ENCODE results near the gene IFNGR2. TPM values are rescaled to one million over a fixed set of nuclear protein-coding genes. Genes with fewer than 3 reads are reported as not detected.

IFNGR2 gene
- total and polyA plus RNA-seq, 2 of the 13 experiments (the other 11 are each of a cell fraction or from before 2014, with no cell fraction given): 61.3 to 117 TPM

GRCh38 chr21:33414068-33414467 is 10.9 kb downstream of the IFNGR2 start:
- Histone ChIP-seq H3K9ac (ENCODE audit: insufficient read depth, low read depth, low read length) (peak overlapping the region; percentile 36; the same call in 1 of the 2 replicates), H3K4me3 (replicated peaks in 1 of 3; ENCODE audit: insufficient read depth in 1 of 3, low read depth in 2 of 3, low read length in 3 of 3) (no peak overlapping the region), H3K9me3 (ENCODE audit: low read length) (no peaks in the 10 kb centered on the region), H4K20me1 (ENCODE audit: insufficient read depth, low read length) (no peaks in the 10 kb centered on the region), H3K27me3 (ENCODE audit: control insufficient read depth in 1 of 2, insufficient read depth in 2 of 2, low read length in 2 of 2) (no peaks in the 10 kb centered on the region), H2AFZ (ENCODE audit: low read length) (no peak overlapping the region), H3K36me3 (replicated peaks in 1 of 2; ENCODE audit: control insufficient read depth in 1 of 2, insufficient read depth in 2 of 2, low read length in 2 of 2) (peaks cover 3 to 49% of the 10 kb centered on the region in 2 experiments; a peak in 4 of 5 replicates), H3K79me2 (ENCODE audit: insufficient read depth, low read length) (peaks cover 56% of the 10 kb centered on the region), H3K27ac (ENCODE audit: extremely low read length, insufficient read depth, low read length) (peak overlapping the region; percentile 96), H3K4me1 (ENCODE audit: insufficient read depth, low read length) (peaks cover 74% of the 10 kb centered on the region), H3K4me2 (ENCODE audit: low read depth, low read length) (peak overlapping the region; percentile 40; the same call in 1 of the 2 replicates)
- in situ Hi-C loops (cut with HindIII; ENCODE audit: extremely low pct_ligation_motif_present, low pct_unique_long_range_greater_than_20kb) (no loop called here), intact Hi-C loops (cut with micrococcal nuclease; ENCODE audit: unreplicated experiment) (no loop called here)
- DNase-seq (ENCODE audit: low spot score) (no peak), FAIRE-seq (no peak), ATAC-seq (no peak)
- WGBS (ENCODE audit: low lambda C conversion rate): 94% methylated on average over 8 of the region's 14 CpGs
- ChIA-PET POLR2A (interaction anchor here (1.7 to 1.8 kb wide), 2 partner anchors 10 to 14 kb away, joined by 9 to 29 read pairs; no protein-coding TSS in a partner anchor), CTCF (ENCODE audit: low intra/inter-chr PET ratio, low total read pairs) (no interaction called here)
- BruUV-seq (replicated peaks): no TSS peak
- TF ChIP-seq, protein P1, sequence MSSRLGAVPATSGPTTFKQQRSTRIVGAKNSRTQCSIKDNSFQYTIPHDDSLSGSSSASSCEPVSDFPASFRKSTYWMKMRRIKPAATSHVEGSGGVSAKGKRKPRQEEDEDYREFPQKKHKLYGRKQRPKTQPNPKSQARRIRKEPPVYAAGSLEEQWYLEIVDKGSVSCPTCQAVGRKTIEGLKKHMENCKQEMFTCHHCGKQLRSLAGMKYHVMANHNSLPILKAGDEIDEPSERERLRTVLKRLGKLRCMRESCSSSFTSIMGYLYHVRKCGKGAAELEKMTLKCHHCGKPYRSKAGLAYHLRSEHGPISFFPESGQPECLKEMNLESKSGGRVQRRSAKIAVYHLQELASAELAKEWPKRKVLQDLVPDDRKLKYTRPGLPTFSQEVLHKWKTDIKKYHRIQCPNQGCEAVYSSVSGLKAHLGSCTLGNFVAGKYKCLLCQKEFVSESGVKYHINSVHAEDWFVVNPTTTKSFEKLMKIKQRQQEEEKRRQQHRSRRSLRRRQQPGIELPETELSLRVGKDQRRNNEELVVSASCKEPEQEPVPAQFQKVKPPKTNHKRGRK (CRISPR knock-in tag; IDR thresholded peaks at IDR 0.05): no peak
- peak; percentile 71 for TF ChIP-seq ZBTB38 (CRISPR knock-in tag; IDR thresholded peaks at IDR 0.05)

DNA sequence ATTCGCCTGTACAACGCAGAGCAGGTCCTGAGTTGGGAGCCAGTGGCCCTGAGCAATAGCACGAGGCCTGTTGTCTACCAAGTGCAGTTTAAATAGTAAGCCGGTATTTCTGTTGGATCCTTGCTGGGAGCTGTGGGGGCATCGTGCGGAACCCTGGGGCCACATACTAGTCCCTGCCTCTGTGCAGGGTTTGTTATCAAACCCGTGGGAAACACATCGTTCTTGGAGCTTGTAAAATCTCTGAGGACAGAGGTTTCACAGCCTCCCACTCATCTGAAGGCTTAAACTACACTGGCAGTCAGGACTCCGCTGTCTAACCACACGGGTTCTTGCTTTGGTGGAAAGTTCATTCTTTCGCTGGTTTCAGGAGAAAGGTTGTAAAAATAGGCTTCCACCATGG is 11.7 kb downstream of the IFNGR2 start:
- DNase-seq (ENCODE audit: low spot score) (no peak), ATAC-seq (no peak), FAIRE-seq (peak; percentile 21)
- intact Hi-C loops (cut with micrococcal nuclease; ENCODE audit: unreplicated experiment) (no loop called here), in situ Hi-C loops (cut with HindIII; ENCODE audit: extremely low pct_ligation_motif_present, low pct_unique_long_range_greater_than_20kb) (no loop called here)
- WGBS (ENCODE audit: low lambda C conversion rate): 96% methylated on average over 11 of the region's 11 CpGs
- Histone ChIP-seq H3K9ac (ENCODE audit: insufficient read depth, low read depth, low read length) (no peak overlapping the region), H3K9me3 (ENCODE audit: low read length) (no peaks in the 10 kb centered on the region), H3K27ac (ENCODE audit: extremely low read length, insufficient read depth, low read length) (peak overlapping the region; percentile 96), H2AFZ (ENCODE audit: low read length) (no peak overlapping the region), H3K27me3 (ENCODE audit: control insufficient read depth in 1 of 2, insufficient read depth in 2 of 2, low read length in 2 of 2) (no peaks in the 10 kb centered on the region), H3K36me3 (replicated peaks in 1 of 2; ENCODE audit: control insufficient read depth in 1 of 2, insufficient read depth in 2 of 2, low read length in 2 of 2) (peaks cover 3 to 52% of the 10 kb centered on the region in 2 experiments; a peak in 4 of 5 replicates), H4K20me1 (ENCODE audit: insufficient read depth, low read length) (0 out of 2 replicates have a peak, but pooled peaks cover 2% of the 10 kb centered on the region), H3K79me2 (ENCODE audit: insufficient read depth, low read length) (peaks cover 48% of the 10 kb centered on the region), H3K4me3 (replicated peaks in 1 of 3; ENCODE audit: insufficient read depth in 1 of 3, low read depth in 2 of 3, low read length in 3 of 3) (no peak overlapping the region), H3K4me2 (ENCODE audit: low read depth, low read length) (no peak overlapping the region), H3K4me1 (ENCODE audit: insufficient read depth, low read length) (peaks cover 65% of the 10 kb centered on the region)
- BruUV-seq (replicated peaks): no TSS peak
- POLR2A ChIA-PET: no interaction called here
- CTCF ChIA-PET (ENCODE audit: low intra/inter-chr PET ratio, low total read pairs): no interaction called here
- TF ChIP-seq, protein P2, sequence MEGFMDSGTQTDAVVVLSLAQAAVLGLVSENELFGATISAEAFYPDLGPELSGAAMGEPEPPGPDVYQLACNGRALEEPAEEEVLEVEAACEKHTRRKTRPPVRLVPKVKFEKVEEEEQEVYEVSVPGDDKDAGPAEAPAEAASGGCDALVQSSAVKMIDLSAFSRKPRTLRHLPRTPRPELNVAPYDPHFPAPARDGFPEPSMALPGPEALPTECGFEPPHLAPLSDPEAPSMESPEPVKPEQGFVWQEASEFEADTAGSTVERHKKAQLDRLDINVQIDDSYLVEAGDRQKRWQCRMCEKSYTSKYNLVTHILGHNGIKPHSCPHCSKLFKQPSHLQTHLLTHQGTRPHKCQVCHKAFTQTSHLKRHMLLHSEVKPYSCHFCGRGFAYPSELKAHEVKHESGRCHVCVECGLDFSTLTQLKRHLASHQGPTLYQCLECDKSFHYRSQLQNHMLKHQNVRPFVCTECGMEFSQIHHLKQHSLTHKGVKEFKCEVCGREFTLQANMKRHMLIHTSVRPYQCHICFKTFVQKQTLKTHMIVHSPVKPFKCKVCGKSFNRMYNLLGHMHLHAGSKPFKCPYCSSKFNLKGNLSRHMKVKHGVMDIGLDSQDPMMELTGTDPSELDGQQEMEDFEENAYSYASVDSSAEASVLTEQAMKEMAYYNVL (CRISPR knock-in tag; IDR thresholded peaks at IDR 0.05; ENCODE audit: borderline replicate concordance): no peak
- TF ChIP-seq ISX (CRISPR knock-in tag; conservative IDR thresholded peaks at IDR 0.05): no peak
- TF ChIP-seq SRSF1 (optimal IDR thresholded peaks at IDR 0.05; ENCODE audit: low read depth, low read length): no peak
- no peak for TF ChIP-seq EHMT2 (IDR thresholded peaks at IDR 0.05; ENCODE audit: borderline replicate concordance, low read depth, low read length)
- TF ChIP-seq SIN3A (IDR thresholded peaks at IDR 0.05; ENCODE audit: borderline replicate concordance, low read depth, low read length): no peak
- TF ChIP-seq, protein P3, sequence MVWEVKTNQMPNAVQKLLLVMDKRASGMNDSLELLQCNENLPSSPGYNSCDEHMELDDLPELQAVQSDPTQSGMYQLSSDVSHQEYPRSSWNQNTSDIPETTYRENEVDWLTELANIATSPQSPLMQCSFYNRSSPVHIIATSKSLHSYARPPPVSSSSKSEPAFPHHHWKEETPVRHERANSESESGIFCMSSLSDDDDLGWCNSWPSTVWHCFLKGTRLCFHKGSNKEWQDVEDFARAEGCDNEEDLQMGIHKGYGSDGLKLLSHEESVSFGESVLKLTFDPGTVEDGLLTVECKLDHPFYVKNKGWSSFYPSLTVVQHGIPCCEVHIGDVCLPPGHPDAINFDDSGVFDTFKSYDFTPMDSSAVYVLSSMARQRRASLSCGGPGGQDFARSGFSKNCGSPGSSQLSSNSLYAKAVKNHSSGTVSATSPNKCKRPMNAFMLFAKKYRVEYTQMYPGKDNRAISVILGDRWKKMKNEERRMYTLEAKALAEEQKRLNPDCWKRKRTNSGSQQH (CRISPR knock-in tag; IDR thresholded peaks at IDR 0.05; ENCODE audit: low read depth): no peak
- TF ChIP-seq BRCA1 (CRISPR knock-in tag; IDR thresholded peaks at IDR 0.05): no peak
- TF ChIP-seq HNRNPLL (IDR thresholded peaks at IDR 0.05; ENCODE audit: low read depth, low read length, poor library complexity, severe bottlenecking): no peak
- no peak for TF ChIP-seq HNRNPL (IDR thresholded peaks at IDR 0.05; ENCODE audit: low read depth, low read length)
- TF ChIP-seq SIX1 (CRISPR knock-in tag; IDR thresholded peaks at IDR 0.05; ENCODE audit: borderline replicate concordance): no peak
- TF ChIP-seq NR2F1 (CRISPR knock-in tag; IDR thresholded peaks at IDR 0.05): no peak
- TF ChIP-seq ZNF510 (CRISPR knock-in tag; IDR thresholded peaks at IDR 0.05; ENCODE audit: low read depth): no peak

All from HepG2 (cell line).